Uterus (tissue), 4 donors: ENCODE results near the gene ZYX. TPM values are rescaled to one million over a fixed set of nuclear protein-coding genes. Genes with fewer than 3 reads are reported as not detected.

Experiments
- DNase-seq, 2 donors: peaks; one replicate each; pipeline ENCODE4 v3.0.0-alpha.2; 2019 to 2020
- H3K27ac ChIP-seq, 2 donors: fragments of 200-600 bp; sonication (generic); 1 replicate in 1 of 2; 2 replicates in 1 of 2; pipeline ENCODE4 v1.5.1; 2016 to 2018
- H3K27me3 ChIP-seq, 2 donors: fragments of 200-600 bp; sonication (generic); one replicate each; pipeline ENCODE4 v1.5.1; 2018 to 2019; ENCODE audit warnings: control low read depth in 1 of 2
- H3K36me3 ChIP-seq, 2 donors: fragments of 200-600 bp; sonication (generic); one replicate each; pipeline ENCODE4 v1.5.1; 2019; ENCODE audit warnings: control low read depth in 1 of 2
- H3K4me1 ChIP-seq, 2 donors: fragments of 200-600 bp; sonication (generic); one replicate each; pipeline ENCODE4 v1.5.1; 2018 to 2019; ENCODE audit warnings: control low read depth in 1 of 2
- H3K4me3 ChIP-seq, 2 donors: fragments of 200-600 bp; sonication (generic); 1 replicate in 1 of 2; 2 replicates in 1 of 2; pipeline ENCODE4 v1.5.1; 2018 to 2019; ENCODE audit warnings: mild to moderate bottlenecking in 1 of 2
- H3K9me3 ChIP-seq, 2 donors: fragments of 200-600 bp; sonication (generic); one replicate each; pipeline ENCODE4 v1.5.1; 2019; ENCODE audit warnings: control low read depth in 1 of 2
- POLR2A ChIP-seq, 2 donors: fragments of 450-650 bp; IDR thresholded peaks; one replicate each; pipeline ENCODE4 v1.6.1; 2016; ENCODE audit warnings: antibody characterized with exemption in 2 of 2, mild to moderate bottlenecking in 1 of 2, moderate library complexity in 1 of 2
- intact Hi-C: fragments of 100-400 bp; cut with DNase I; formaldehyde crosslinking; loops from one replicate; pipeline ENCODE4 v1.15.1; 2023; ENCODE audit warnings: low total_unique reads
- total RNA-seq, 4 donors: library from RNA; depleted of rRNA in 3 of 4; stranded (reverse); fragments of >200 nt in 3 of 4; gene quantifications; one replicate each; pipeline versions ENCODE4 v1.1.0 to v1.2.4, GENCODE V29; 2014 to 2023
- TF ChIP-seq, protein P1 (sequence below), 4 experiments: fragments of 200-600 bp in 2 of 4; fragments of 450-650 bp in 2 of 4; sonication (generic) in 2 of 4; IDR thresholded peaks; one replicate each; pipeline ENCODE4 v1.5.1; 2016 to 2019; ENCODE audit warnings: antibody characterized with exemption in 4 of 4, mild to moderate bottlenecking in 2 of 4, moderate library complexity in 1 of 4
- donor health status: DM: yes; HTN: yes; CAD: no.

The ZYX gene
- total RNA-seq, 4 donors from 2014 or later = 46.0 to 494 (median 95.9) TPM

DNA sequence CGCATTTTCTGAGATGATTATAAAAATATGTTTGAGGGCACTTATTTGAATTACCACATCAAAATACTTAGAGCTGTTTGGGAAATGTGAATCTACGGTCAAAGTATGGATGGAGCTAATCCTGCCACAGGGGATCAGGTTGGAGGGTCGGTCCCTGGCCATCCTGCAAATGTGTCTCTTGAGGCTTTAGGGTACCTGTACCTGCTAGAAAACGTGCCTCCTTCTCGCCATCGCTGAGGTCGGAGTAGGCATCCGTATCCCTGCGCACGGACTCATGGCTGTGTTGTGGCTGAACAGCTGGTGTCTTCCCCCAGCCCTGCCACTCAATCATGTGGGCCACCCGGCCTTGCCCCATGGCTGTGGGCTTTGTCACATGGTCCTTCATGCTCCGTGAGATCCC, 22.5 kb upstream of the ZYX start:
- Histone ChIP-seq H3K4me3 (no peak overlapping the region), H3K9me3 (no peaks in the 10 kb centered on the region), H3K27ac (no peak overlapping the region), H3K27me3 (no peaks in the 10 kb centered on the region), H3K36me3 (no peaks in the 10 kb centered on the region), H3K4me1 (no peaks in the 10 kb centered on the region)
- TF ChIP-seq POLR2A (IDR thresholded peaks at IDR 0.05) = no peak
- TF ChIP-seq, protein P1, sequence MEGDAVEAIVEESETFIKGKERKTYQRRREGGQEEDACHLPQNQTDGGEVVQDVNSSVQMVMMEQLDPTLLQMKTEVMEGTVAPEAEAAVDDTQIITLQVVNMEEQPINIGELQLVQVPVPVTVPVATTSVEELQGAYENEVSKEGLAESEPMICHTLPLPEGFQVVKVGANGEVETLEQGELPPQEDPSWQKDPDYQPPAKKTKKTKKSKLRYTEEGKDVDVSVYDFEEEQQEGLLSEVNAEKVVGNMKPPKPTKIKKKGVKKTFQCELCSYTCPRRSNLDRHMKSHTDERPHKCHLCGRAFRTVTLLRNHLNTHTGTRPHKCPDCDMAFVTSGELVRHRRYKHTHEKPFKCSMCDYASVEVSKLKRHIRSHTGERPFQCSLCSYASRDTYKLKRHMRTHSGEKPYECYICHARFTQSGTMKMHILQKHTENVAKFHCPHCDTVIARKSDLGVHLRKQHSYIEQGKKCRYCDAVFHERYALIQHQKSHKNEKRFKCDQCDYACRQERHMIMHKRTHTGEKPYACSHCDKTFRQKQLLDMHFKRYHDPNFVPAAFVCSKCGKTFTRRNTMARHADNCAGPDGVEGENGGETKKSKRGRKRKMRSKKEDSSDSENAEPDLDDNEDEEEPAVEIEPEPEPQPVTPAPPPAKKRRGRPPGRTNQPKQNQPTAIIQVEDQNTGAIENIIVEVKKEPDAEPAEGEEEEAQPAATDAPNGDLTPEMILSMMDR (IDR thresholded peaks at IDR 0.05) = no peak
- intact Hi-C loops = no loop called here
- DNase-seq = no peak

DNA sequence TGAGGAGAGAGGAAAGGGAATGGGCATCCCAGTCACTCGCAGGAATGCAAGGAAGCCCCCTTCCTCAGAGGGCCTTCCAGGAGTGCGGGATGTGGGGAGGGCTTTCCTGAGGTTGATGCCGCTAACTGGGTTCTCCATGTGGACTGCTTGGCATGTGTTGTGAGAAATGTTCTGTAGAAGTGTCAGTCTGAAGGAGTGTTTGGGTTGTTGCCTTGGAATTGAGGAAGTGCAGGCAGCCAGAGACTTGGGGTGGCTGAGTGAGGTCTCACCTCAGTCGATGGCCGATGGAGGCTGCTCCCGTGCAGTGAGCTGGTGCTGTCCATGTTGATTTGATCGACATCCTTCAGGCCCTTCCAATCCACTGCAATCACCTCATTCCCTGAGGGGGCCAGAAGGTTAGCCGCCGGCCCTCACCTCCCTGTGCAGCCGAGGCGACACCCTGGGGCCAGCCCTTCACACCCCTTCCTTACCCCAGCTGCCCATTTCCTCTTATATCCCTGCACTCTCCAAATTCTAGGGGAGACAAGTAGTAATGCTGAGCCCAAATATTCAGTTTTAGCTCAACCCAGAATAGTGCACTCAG, 21.3 kb upstream of the ZYX start:
- Histone ChIP-seq H3K36me3 (no peaks in the 10 kb centered on the region), H3K9me3 (no peaks in the 10 kb centered on the region), H3K27me3 (no peaks in the 10 kb centered on the region), H3K4me3 (no peak overlapping the region), H3K27ac (no peak overlapping the region), H3K4me1 (no peaks in the 10 kb centered on the region)
- intact Hi-C loops = no loop called here
- TF ChIP-seq, protein P1 (IDR thresholded peaks at IDR 0.05) = no peak
- no peak for TF ChIP-seq POLR2A (IDR thresholded peaks at IDR 0.05)
- no peak for DNase-seq

DNA sequence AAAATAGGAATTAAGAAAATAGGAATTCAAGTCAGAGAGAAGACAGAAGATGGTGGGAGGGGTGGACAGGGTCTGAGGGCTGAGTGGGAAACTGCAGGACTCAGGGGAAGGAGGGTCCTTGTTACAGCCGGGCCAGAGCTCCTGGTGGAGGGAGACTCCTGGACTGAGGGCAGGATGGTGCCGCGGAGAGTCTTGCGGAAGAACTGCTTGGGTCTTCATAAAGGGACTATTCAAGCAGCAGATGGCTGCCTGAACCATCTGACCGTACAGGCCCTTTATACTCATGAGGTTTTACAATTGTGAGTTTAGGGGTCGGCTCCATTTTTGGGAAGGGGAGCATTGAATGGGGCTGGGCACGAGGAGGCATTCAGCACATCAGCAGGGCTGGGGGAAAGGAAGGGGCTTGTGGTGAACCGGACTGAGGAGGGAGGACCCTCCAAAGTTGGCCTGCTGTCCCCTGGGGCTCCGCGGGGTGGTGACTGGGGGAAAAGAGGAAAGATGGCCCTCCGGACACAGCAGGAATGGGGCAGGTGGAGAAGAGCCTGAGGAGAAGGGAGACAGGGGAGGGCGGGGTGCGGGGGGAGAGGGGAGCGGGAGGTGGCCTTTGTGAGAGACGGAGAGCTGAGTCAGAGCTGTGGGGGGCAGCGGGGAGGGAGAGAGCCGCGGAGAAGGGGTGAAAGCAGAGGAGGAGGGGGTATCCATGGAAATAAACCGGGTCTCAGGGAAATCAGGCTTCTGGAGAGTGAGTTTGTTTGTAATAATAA, 20.2 kb upstream of the ZYX start:
- peak overlapping the region; percentile 32 for H3K27ac ChIP-seq
- H3K36me3 ChIP-seq = no peaks in the 10 kb centered on the region
- DNase-seq = peak in 1 of 2 donors; percentile 55
- H3K4me3 ChIP-seq = peak overlapping the region; percentile 50 to 54
- intact Hi-C loops = no loop called here
- TF ChIP-seq POLR2A (IDR thresholded peaks at IDR 0.05) = no peak
- TF ChIP-seq, protein P1 (IDR thresholded peaks at IDR 0.05) = no peak
- H3K27me3 ChIP-seq = no peaks in the 10 kb centered on the region
- H3K4me1 ChIP-seq = no peaks in the 10 kb centered on the region
- H3K9me3 ChIP-seq = no peaks in the 10 kb centered on the region

GRCh38 chr7:143361552-143362130, 19.5 kb upstream of the ZYX start:
- no peak for TF ChIP-seq POLR2A (IDR thresholded peaks at IDR 0.05)
- TF ChIP-seq, protein P1 (IDR thresholded peaks at IDR 0.05) = no peak
- Histone ChIP-seq H3K4me3 (peak overlapping the region; percentile 50 to 54), H3K27me3 (no peaks in the 10 kb centered on the region), H3K36me3 (no peaks in the 10 kb centered on the region), H3K4me1 (no peaks in the 10 kb centered on the region), H3K9me3 (no peaks in the 10 kb centered on the region), H3K27ac (peak overlapping the region; percentile 32)
- intact Hi-C loops = no loop called here
- DNase-seq = no peak
